ENCODE results near the gene MAP1LC3C. TPM values are rescaled to one million over a fixed set of nuclear protein-coding genes. Genes with fewer than 3 reads are reported as not detected.

Gene MAP1LC3C
- polyA plus RNA-seq, 4 donors, result 0.83 to 1.5 (median 1.1) TPM

Other genes with a start within 250 kb of the MAP1LC3C start
- gene EXO1, start 150.9 kb downstream of the MAP1LC3C start, polyA plus RNA-seq (ENCODE audit: insufficient read length in 4 of 4), result 10 to 100 TPM; 10.6 to 14.0 (median 13.2) TPM
- not detected for gene BECN2, start 41.3 kb downstream of the MAP1LC3C start, polyA plus RNA-seq (ENCODE audit: insufficient read length in 4 of 4)

Data from right renal pelvis (tissue), 4 donors.